AG10803 (cell line): ENCODE data around the gene INO80E.

Source experiments
- DNase-seq: peaks from one replicate; pipeline ENCODE4 v3.0.0; 2010; ENCODE audit warnings: low read depth
- H3K4me3 ChIP-seq: 2 replicates; pipeline ENCODE4 v1.5.1; 2011; ENCODE audit warnings: mild to moderate bottlenecking, low read length, control low read depth
- CTCF ChIP-seq: conservative IDR thresholded peaks from 2 replicates; pipeline ENCODE4 v1.5.1; 2011; ENCODE audit warnings: mild to moderate bottlenecking, low read length, control low read depth, inconsistent platforms

The INO80E gene

GRCh38 chr16:29989111-29989858 lies 6.8 kb upstream of the INO80E start:
- no peak for DNase-seq
- H3K4me3 ChIP-seq, result no peak overlapping the region
- TF ChIP-seq CTCF, result no peak

GRCh38 chr16:29990034-29990433 lies 6.0 kb upstream of the INO80E start:
- H3K4me3 ChIP-seq, result no peak overlapping the region
- DNase-seq, result no peak
- TF ChIP-seq CTCF, result no peak

GRCh38 chr16:29990883-29991570 lies 5.0 kb upstream of the INO80E start:
- H3K4me3 ChIP-seq, result no peak overlapping the region
- no peak for TF ChIP-seq CTCF
- no peak for DNase-seq

- no peak for DNase-seq
- H3K4me3 ChIP-seq, result no peak overlapping the region
- no peak for TF ChIP-seq CTCF
Measured at GRCh38 chr16:29991571-29991904, 4.5 kb upstream of the INO80E start.

GRCh38 chr16:29992344-29992967 lies 3.6 kb upstream of the INO80E start:
- no peak for TF ChIP-seq CTCF
- DNase-seq, result no peak
- no peak overlapping the region for H3K4me3 ChIP-seq

GRCh38 chr16:29993191-29993902 lies 2.7 kb upstream of the INO80E start:
- no peak for TF ChIP-seq CTCF
- H3K4me3 ChIP-seq, result no peak overlapping the region
- no peak for DNase-seq
